ENCODE results near the gene KPRP.

Gene KPRP

GRCh38 chr1:152757747-152758146 is at the start of gene KPRP:
KPRP (plus strand) TSS chr1:152758025; CDS start chr1:152759589, 1,564 bp downstream.
- no peak for DNase-seq

GRCh38 chr1:152718238-152718637 is 39.6 kb upstream of the KPRP start:
- no peak for DNase-seq

GRCh38 chr1:152725261-152725660 is 32.6 kb upstream of the KPRP start:
- no peak for DNase-seq

- DNase-seq: no peak
These were observed 28.8 kb upstream of the KPRP start for GRCh38 chr1:152728986-152729385.

GRCh38 chr1:152735648-152736047 is 22.2 kb upstream of the KPRP start:
- no peak for DNase-seq

- DNase-seq: no peak
These were observed 19.8 kb upstream of the KPRP start for GRCh38 chr1:152737997-152738396.

- no peak for DNase-seq
These were observed 18.0 kb upstream of the KPRP start for GRCh38 chr1:152739841-152740240.

GRCh38 chr1:152741656-152742055 is 16.2 kb upstream of the KPRP start:
- no peak for DNase-seq

- no peak for DNase-seq
These were observed 14.3 kb upstream of the KPRP start for GRCh38 chr1:152743371-152744145.

GRCh38 chr1:152745289-152745704 is 12.5 kb upstream of the KPRP start:
- DNase-seq: no peak

GRCh38 chr1:152745765-152746444 is 11.9 kb upstream of the KPRP start:
- DNase-seq: no peak

- no peak for DNase-seq
These were observed 10.0 kb upstream of the KPRP start for GRCh38 chr1:152747831-152748230.

GRCh38 chr1:152752225-152752624 is 5.6 kb upstream of the KPRP start:
- no peak for DNase-seq

GRCh38 chr1:152753586-152753985 is 4.2 kb upstream of the KPRP start:
- DNase-seq: no peak

GRCh38 chr1:152756872-152757271 is 953 bp upstream of the KPRP start:
- no peak for DNase-seq

- DNase-seq: no peak
These were observed 811 bp downstream of the KPRP start for GRCh38 chr1:152758636-152759035.

- no peak for DNase-seq
These were observed 1.8 kb downstream of the KPRP start for GRCh38 chr1:152759453-152760173.

GRCh38 chr1:152760551-152761190 is 2.8 kb downstream of the KPRP start:
- DNase-seq: no peak

- DNase-seq: no peak
These were observed 3.9 kb downstream of the KPRP start for GRCh38 chr1:152761609-152762213.

GRCh38 chr1:152768847-152769533 is 11.2 kb downstream of the KPRP start:
- DNase-seq: no peak

GRCh38 chr1:152770411-152770810 is 12.6 kb downstream of the KPRP start:
- DNase-seq: no peak

GRCh38 chr1:152774875-152775274 is 17.1 kb downstream of the KPRP start, which contains the start of gene LCE1F:
LCE1F (plus strand) TSS chr1:152775140; CDS start chr1:152776372, 1,232 bp downstream.
- DNase-seq: no peak
